Measurements from ENCODE around the gene TRABD2A. TPM values are rescaled to one million over a fixed set of nuclear protein-coding genes. Genes with fewer than 3 reads are reported as not detected.

The TRABD2A gene
- total and polyA plus RNA-seq, 2 of the 13 experiments (the other 11 are each of a cell fraction or from before 2014, with no cell fraction given) = 0.15 TPM; not detected in 1

DNA sequence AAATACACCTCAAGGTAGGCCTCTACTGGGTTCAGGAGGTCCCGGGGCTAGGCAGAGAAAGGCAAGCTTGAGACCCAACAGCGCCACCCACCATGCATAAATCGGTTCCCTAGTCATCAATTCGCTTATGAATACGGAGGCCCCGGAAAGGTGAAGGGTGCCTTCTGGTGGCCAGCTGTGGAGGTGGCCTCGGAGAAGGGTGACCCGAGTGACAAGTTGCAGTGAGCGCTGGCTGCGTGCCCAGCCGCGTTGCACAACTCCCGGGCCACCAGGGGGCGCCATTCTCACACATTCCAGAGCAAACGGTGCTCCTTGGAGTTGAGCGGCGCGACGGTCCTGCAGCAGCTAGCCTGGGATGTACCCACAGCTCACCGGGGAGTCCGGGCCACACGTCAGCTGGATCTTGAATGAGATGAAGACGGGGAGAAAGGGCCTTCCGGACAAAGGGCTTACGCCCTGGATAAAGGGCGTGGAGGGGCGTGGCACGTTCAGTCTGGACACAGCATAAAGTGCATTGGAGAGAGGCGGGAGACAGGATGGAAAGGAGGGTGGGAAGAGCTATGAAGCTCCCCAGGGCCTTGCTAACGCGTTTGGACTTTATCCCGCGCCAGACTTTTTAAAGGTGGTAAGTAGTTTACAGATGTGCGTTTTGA is 45.0 kb upstream of the TRABD2A start (continued):
- TF ChIP-seq, protein P1, sequence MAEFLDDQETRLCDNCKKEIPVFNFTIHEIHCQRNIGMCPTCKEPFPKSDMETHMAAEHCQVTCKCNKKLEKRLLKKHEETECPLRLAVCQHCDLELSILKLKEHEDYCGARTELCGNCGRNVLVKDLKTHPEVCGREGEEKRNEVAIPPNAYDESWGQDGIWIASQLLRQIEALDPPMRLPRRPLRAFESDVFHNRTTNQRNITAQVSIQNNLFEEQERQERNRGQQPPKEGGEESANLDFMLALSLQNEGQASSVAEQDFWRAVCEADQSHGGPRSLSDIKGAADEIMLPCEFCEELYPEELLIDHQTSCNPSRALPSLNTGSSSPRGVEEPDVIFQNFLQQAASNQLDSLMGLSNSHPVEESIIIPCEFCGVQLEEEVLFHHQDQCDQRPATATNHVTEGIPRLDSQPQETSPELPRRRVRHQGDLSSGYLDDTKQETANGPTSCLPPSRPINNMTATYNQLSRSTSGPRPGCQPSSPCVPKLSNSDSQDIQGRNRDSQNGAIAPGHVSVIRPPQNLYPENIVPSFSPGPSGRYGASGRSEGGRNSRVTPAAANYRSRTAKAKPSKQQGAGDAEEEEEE (CRISPR knock-in tag; IDR thresholded peaks at IDR 0.05; ENCODE audit: borderline replicate concordance) = peak; percentile 98
- peak; percentile 53 for TF ChIP-seq ZNF335 (CRISPR knock-in tag; IDR thresholded peaks at IDR 0.05)
- TF ChIP-seq, protein P2, sequence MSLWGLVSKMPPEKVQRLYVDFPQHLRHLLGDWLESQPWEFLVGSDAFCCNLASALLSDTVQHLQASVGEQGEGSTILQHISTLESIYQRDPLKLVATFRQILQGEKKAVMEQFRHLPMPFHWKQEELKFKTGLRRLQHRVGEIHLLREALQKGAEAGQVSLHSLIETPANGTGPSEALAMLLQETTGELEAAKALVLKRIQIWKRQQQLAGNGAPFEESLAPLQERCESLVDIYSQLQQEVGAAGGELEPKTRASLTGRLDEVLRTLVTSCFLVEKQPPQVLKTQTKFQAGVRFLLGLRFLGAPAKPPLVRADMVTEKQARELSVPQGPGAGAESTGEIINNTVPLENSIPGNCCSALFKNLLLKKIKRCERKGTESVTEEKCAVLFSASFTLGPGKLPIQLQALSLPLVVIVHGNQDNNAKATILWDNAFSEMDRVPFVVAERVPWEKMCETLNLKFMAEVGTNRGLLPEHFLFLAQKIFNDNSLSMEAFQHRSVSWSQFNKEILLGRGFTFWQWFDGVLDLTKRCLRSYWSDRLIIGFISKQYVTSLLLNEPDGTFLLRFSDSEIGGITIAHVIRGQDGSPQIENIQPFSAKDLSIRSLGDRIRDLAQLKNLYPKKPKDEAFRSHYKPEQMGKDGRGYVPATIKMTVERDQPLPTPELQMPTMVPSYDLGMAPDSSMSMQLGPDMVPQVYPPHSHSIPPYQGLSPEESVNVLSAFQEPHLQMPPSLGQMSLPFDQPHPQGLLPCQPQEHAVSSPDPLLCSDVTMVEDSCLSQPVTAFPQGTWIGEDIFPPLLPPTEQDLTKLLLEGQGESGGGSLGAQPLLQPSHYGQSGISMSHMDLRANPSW (CRISPR knock-in tag; IDR thresholded peaks at IDR 0.05; ENCODE audit: borderline replicate concordance) = peak; percentile 75; the same call in 1 of the 2 replicates
- TF ChIP-seq GPN1 (CRISPR knock-in tag; IDR thresholded peaks at IDR 0.05; ENCODE audit: borderline replicate concordance) = peak; percentile 8; the same call in 1 of the 2 replicates
- no peak for TF ChIP-seq TEF (CRISPR knock-in tag; IDR thresholded peaks at IDR 0.05)
- TF ChIP-seq TAF1 (CRISPR knock-in tag; IDR thresholded peaks at IDR 0.05) = peak; percentile 50; the same call in 1 of the 2 replicates
- TF ChIP-seq ZNF747 (CRISPR knock-in tag; IDR thresholded peaks at IDR 0.05; ENCODE audit: borderline replicate concordance) = peak; percentile 91
- peak; percentile 75; the same call in 1 of the 2 replicates for TF ChIP-seq ZNF749 (CRISPR knock-in tag; IDR thresholded peaks at IDR 0.05; ENCODE audit: borderline replicate concordance)
- TF ChIP-seq, protein P3, sequence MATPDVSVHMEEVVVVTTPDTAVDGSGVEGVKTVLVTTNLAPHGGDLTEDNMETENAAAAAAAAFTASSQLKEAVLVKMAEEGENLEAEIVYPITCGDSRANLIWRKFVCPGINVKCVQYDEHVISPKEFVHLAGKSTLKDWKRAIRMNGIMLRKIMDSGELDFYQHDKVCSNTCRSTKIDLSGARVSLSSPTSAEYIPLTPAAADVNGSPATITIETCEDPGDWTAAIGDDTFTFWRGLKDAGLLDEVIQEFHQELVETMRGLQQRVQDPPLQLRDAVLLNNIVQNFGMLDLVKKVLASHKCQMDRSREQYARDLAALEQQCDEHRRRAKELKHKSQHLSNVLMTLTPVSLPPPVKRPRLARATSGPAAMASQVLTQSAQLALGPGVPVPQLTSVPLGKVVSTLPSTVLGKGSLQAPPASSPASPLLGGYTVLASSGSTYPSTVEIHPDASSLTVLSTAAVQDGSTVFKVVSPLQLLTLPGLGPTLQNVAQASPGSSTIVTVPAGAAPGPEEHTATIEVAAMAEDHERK (CRISPR knock-in tag; IDR thresholded peaks at IDR 0.05; ENCODE audit: low read depth) = peak; percentile 54; the same call in 1 of the 2 replicates
- no peak for TF ChIP-seq CENPT (CRISPR knock-in tag; IDR thresholded peaks at IDR 0.05; ENCODE audit: low read depth)
- TF ChIP-seq ZNF350 (CRISPR knock-in tag; IDR thresholded peaks at IDR 0.05; ENCODE audit: borderline replicate concordance, low read depth) = peak; percentile 99
- TF ChIP-seq, protein P4, sequence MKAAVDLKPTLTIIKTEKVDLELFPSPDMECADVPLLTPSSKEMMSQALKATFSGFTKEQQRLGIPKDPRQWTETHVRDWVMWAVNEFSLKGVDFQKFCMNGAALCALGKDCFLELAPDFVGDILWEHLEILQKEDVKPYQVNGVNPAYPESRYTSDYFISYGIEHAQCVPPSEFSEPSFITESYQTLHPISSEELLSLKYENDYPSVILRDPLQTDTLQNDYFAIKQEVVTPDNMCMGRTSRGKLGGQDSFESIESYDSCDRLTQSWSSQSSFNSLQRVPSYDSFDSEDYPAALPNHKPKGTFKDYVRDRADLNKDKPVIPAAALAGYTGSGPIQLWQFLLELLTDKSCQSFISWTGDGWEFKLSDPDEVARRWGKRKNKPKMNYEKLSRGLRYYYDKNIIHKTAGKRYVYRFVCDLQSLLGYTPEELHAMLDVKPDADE (CRISPR knock-in tag; IDR thresholded peaks at IDR 0.05) = no peak
- peak; percentile 99 for TF ChIP-seq XRCC5 (optimal IDR thresholded peaks at IDR 0.05; ENCODE audit: low read length)
- TF ChIP-seq ZNF652 (CRISPR knock-in tag; IDR thresholded peaks at IDR 0.05; ENCODE audit: borderline replicate concordance, low read depth) = peak; percentile 60; the same call in 1 of the 2 replicates
- TF ChIP-seq SP140L (CRISPR knock-in tag; IDR thresholded peaks at IDR 0.05; ENCODE audit: borderline replicate concordance) = peak; percentile 97; the same call in 1 of the 2 replicates
- TF ChIP-seq SKIL (CRISPR knock-in tag; IDR thresholded peaks at IDR 0.05; ENCODE audit: borderline replicate concordance) = peak; percentile 56; the same call in 1 of the 2 replicates
- TF ChIP-seq TEAD3 (CRISPR knock-in tag; optimal IDR thresholded peaks at IDR 0.05; ENCODE audit: borderline replicate concordance) = peak; percentile 99
